HUES6 (cell line): ENCODE results near the gene GPR176.

Experiments
- H3K27ac ChIP-seq: 2 replicates; pipeline ENCODE4 v1.7.0; 2013; ENCODE audit warnings: low read depth, mild to moderate bottlenecking, low read length, inconsistent platforms
- H3K27me3 ChIP-seq: 2 replicates; pipeline ENCODE4 v1.6.1; 2013; ENCODE audit warnings: low read length; ENCODE audit not compliant: control insufficient read depth, insufficient read depth
- H3K36me3 ChIP-seq: 2 replicates; pipeline ENCODE4 v1.6.1; 2013; ENCODE audit warnings: low read length; ENCODE audit not compliant: control insufficient read depth, insufficient read depth
- H3K4me1 ChIP-seq: 2 replicates; pipeline ENCODE4 v1.6.1; 2013; ENCODE audit warnings: low read length; ENCODE audit not compliant: control insufficient read depth, insufficient read depth
- H3K4me3 ChIP-seq: 2 replicates; pipeline ENCODE4 v1.5.1; 2013; ENCODE audit warnings: low read depth, low read length
- H3K9ac ChIP-seq: one replicate; pipeline ENCODE4 v1.6.1; 2013; ENCODE audit warnings: mild to moderate bottlenecking, low read length
- H3K9me3 ChIP-seq: 2 replicates; pipeline ENCODE4 v1.6.1; 2013; ENCODE audit warnings: low read depth, low read length; ENCODE audit not compliant: control insufficient read depth, insufficient read depth

GPR176 gene

GRCh38 chr15:39880718-39881387 is 39.2 kb downstream of the GPR176 start:
- Histone ChIP-seq H3K4me1 (peaks cover 20% of the 10 kb centered on the region), H3K27me3 (no peaks in the 10 kb centered on the region), H3K4me3 (no peak overlapping the region), H3K36me3 (no peaks in the 10 kb centered on the region), H3K27ac (no peak overlapping the region), H3K9me3 (no peaks in the 10 kb centered on the region), H3K9ac (no peak overlapping the region)

- H3K36me3 ChIP-seq = no peaks in the 10 kb centered on the region; the same call in 1 of the 2 replicates
- H3K9ac ChIP-seq = no peak overlapping the region
- no peaks in the 10 kb centered on the region; the same call in 1 of the 2 replicates for H3K4me1 ChIP-seq
- no peak overlapping the region for H3K4me3 ChIP-seq
- no peaks in the 10 kb centered on the region for H3K9me3 ChIP-seq
- H3K27me3 ChIP-seq = no peaks in the 10 kb centered on the region
- no peak overlapping the region for H3K27ac ChIP-seq
These were observed 41.7 kb downstream of the GPR176 start for GRCh38 chr15:39878406-39878785.

- no peak overlapping the region for H3K9ac ChIP-seq
These were observed 45.0 kb downstream of the GPR176 start for GRCh38 chr15:39874890-39875549.

GRCh38 chr15:39873978-39874377 is 46.1 kb downstream of the GPR176 start:
- Histone ChIP-seq H3K27ac (no peak overlapping the region), H3K9ac (no peak overlapping the region), H3K4me1 (peaks cover 6% of the 10 kb centered on the region), H3K9me3 (no peaks in the 10 kb centered on the region), H3K4me3 (no peak overlapping the region), H3K36me3 (no peaks in the 10 kb centered on the region; the same call in 1 of the 2 replicates), H3K27me3 (no peaks in the 10 kb centered on the region)

More at GRCh38 chr15:39874890-39875549, 45.0 kb downstream of the GPR176 start:
- H3K27me3 ChIP-seq = no peaks in the 10 kb centered on the region
- H3K4me3 ChIP-seq = no peak overlapping the region
- no peaks in the 10 kb centered on the region; the same call in 1 of the 2 replicates for H3K36me3 ChIP-seq
- peaks cover 5% of the 10 kb centered on the region for H3K4me1 ChIP-seq
- no peak overlapping the region for H3K27ac ChIP-seq
- no peaks in the 10 kb centered on the region for H3K9me3 ChIP-seq

GRCh38 chr15:39870537-39870936 is 49.5 kb downstream of the GPR176 start:
- H3K4me1 ChIP-seq = peaks cover 6% of the 10 kb centered on the region

GRCh38 chr15:39869858-39870515 is 50.1 kb downstream of the GPR176 start:
- H3K36me3 ChIP-seq = no peaks in the 10 kb centered on the region; the same call in 1 of the 2 replicates
- H3K27ac ChIP-seq = no peak overlapping the region
- H3K4me3 ChIP-seq = no peak overlapping the region
- no peaks in the 10 kb centered on the region for H3K9me3 ChIP-seq
- no peak overlapping the region for H3K9ac ChIP-seq
- peaks cover 6% of the 10 kb centered on the region for H3K4me1 ChIP-seq
- H3K27me3 ChIP-seq = no peaks in the 10 kb centered on the region

More at GRCh38 chr15:39870537-39870936, 49.5 kb downstream of the GPR176 start:
- no peaks in the 10 kb centered on the region; the same call in 1 of the 2 replicates for H3K36me3 ChIP-seq
- no peaks in the 10 kb centered on the region for H3K27me3 ChIP-seq
- no peak overlapping the region for H3K27ac ChIP-seq
- H3K9ac ChIP-seq = no peak overlapping the region
- H3K4me3 ChIP-seq = no peak overlapping the region
- no peaks in the 10 kb centered on the region for H3K9me3 ChIP-seq

GRCh38 chr15:39869254-39869653 is 50.8 kb downstream of the GPR176 start:
- Histone ChIP-seq H3K27me3 (no peaks in the 10 kb centered on the region), H3K4me3 (no peak overlapping the region), H3K9ac (no peak overlapping the region), H3K27ac (no peak overlapping the region), H3K36me3 (no peaks in the 10 kb centered on the region; the same call in 1 of the 2 replicates), H3K9me3 (no peaks in the 10 kb centered on the region), H3K4me1 (peaks cover 6% of the 10 kb centered on the region)

GRCh38 chr15:39868396-39868795 is 51.7 kb downstream of the GPR176 start:
- H3K4me1 ChIP-seq = peaks cover 6% of the 10 kb centered on the region
- H3K9me3 ChIP-seq = no peaks in the 10 kb centered on the region
- no peak overlapping the region for H3K9ac ChIP-seq
- no peak overlapping the region for H3K27ac ChIP-seq
- no peaks in the 10 kb centered on the region for H3K27me3 ChIP-seq
- no peaks in the 10 kb centered on the region; the same call in 1 of the 2 replicates for H3K36me3 ChIP-seq
- H3K4me3 ChIP-seq = no peak overlapping the region

- Histone ChIP-seq H3K4me1 (no peaks in the 10 kb centered on the region), H3K9ac (no peak overlapping the region), H3K9me3 (no peaks in the 10 kb centered on the region), H3K27ac (no peak overlapping the region), H3K4me3 (no peak overlapping the region), H3K27me3 (no peaks in the 10 kb centered on the region), H3K36me3 (no peaks in the 10 kb centered on the region; the same call in 1 of the 2 replicates)
These were observed 56.0 kb downstream of the GPR176 start for GRCh38 chr15:39864116-39864515.

GRCh38 chr15:39860871-39861270 is 59.2 kb downstream of the GPR176 start:
- no peaks in the 10 kb centered on the region for H3K9me3 ChIP-seq
- H3K36me3 ChIP-seq = no peaks in the 10 kb centered on the region; the same call in 1 of the 2 replicates
- no peak overlapping the region for H3K4me3 ChIP-seq
- H3K27me3 ChIP-seq = no peaks in the 10 kb centered on the region
- H3K9ac ChIP-seq = no peak overlapping the region
- H3K27ac ChIP-seq = no peak overlapping the region
- no peaks in the 10 kb centered on the region for H3K4me1 ChIP-seq

GRCh38 chr15:39860200-39860599 is 59.9 kb downstream of the GPR176 start:
- H3K4me3 ChIP-seq = no peak overlapping the region
- no peaks in the 10 kb centered on the region; the same call in 1 of the 2 replicates for H3K36me3 ChIP-seq
- H3K9ac ChIP-seq = no peak overlapping the region
- H3K27ac ChIP-seq = no peak overlapping the region
- H3K9me3 ChIP-seq = no peaks in the 10 kb centered on the region
- no peaks in the 10 kb centered on the region for H3K27me3 ChIP-seq
- H3K4me1 ChIP-seq = no peaks in the 10 kb centered on the region
